GM18499 (cell line): ENCODE results near the gene PDE1C.

Source experiments
- ATAC-seq: cut with Tn5 transposase; IDR thresholded peaks from one replicate; pipeline ENCODE4 v1.9.1; 2021; ENCODE audit warnings: moderate number of reproducible peaks; ENCODE audit not compliant: insufficient read depth, unreplicated experiment

Gene PDE1C

DNA sequence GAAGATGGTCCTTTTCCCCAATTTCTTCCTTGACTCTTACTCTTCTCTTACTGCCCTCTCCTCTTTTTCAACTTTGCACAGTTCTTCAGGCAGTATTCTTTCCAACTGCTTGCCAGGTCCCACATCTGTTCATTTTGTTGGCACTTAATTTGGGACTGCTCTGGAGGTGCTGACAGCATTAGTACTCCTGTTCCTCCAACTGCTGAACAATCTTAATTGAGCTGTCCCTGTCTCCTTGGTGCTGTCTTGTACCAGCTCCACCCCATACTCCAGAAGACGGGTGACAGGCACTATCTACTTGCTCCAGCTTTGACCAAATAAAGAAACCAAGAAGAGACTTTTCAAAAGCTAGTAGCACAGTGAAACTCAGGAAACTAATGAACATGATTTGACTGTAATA is 160.0 kb downstream of the PDE1C start:
- ATAC-seq = no peak

GRCh38 chr7:31906479-31907171 is 163.6 kb downstream of the PDE1C start:
- ATAC-seq = no peak

DNA sequence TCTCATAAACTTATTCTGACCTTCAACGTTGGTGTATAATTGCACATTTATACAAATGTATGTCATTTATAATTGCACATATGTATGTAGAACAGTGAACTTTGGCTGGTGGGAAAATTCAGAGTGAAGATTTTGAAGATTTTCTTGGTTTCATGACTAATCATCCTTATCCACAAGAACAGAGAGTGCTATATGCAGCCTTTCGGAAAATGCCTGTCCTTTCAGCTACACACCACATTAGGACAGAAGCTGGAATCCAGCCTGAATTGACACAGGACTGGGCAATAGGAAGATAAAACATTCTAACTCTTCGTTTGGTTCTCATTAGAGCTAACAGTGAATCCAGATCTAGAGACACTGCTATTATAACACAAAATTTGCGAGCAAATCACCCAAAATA is 166.2 kb downstream of the PDE1C start:
- no peak for ATAC-seq

GRCh38 chr7:31899356-31899927 is 170.8 kb downstream of the PDE1C start:
- ATAC-seq = no peak

DNA sequence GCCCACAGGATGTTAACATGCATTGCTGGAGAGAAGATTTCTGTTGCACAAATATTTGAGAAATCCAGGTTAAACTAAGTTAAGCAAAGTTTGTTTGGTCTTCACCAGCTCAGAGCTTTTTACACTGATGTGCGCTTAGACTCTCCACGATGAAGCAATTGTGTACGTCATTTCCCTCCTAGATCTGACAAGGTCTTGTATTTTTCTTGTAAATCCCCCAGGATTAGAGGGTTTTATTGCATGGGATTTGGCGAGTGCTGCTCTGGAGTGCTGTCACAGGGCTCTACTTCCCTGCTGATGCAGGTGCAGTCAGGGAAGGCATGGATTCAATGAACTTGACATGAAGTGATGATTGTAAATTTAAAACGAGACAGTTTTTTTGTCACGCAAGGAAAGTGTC is 173.3 kb downstream of the PDE1C start:
- ATAC-seq = no peak

GRCh38 chr7:31894308-31894707 is 175.9 kb downstream of the PDE1C start:
- ATAC-seq = no peak

DNA sequence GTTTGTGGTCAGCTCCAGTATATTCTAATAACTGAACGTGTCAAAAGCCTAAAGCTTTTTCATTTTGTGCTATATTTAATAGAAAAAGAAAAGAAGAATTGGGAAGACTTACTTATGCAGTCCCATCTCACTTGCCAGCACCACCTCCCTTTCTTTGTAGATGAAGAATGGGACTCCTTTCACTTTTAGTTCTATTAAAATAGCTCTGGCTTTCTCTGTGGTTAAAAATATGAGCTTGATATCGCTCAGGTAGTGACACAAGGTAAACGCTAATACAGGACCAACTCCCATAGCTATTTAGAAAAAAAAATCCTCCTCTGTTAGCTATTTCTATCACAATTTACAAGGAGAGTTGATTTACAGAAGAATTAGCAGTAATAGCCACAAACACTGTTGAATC is 176.8 kb downstream of the PDE1C start:
- ATAC-seq = no peak

GRCh38 chr7:31892099-31892829 is 177.9 kb downstream of the PDE1C start:
- ATAC-seq = peak; percentile 84

DNA sequence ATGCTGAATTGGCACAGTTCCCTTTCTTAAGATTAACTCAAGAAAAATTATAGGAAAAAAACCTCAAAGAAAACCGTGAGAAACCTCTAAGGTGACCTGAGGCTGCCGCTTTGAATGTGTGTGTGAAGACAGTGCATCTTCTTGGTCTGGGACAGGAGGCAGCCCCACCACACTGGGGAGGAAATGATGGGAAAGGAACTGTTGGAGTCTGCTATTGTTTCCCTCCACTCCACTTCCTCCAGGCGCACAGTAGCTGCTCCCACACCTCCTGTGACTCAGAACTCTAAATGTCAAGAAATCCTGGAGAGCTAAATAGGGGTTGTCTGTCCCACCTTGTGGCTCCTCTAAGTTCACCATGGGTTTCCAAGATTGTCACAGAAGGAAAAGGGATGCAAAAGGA is 179.4 kb downstream of the PDE1C start:
- no peak for ATAC-seq

DNA sequence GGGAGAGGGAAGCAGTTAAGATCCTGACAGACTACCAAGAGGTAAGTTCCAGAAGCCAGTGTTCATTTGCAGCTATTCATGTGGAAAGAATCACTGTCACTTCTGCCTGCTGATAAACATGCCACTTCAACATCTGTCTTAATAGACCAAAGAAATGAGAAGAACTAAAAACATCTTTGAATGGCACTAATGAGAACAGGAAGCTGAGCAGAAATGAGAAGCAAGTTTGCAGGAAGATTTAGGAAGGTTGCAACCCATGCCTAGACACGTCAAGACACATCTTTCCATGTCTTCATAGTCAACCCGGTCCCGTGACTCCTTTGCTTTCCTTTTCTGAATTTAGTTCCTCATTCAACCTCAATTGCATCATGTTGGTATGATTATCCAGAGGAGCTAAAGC is 180.0 kb downstream of the PDE1C start:
- ATAC-seq = no peak

DNA sequence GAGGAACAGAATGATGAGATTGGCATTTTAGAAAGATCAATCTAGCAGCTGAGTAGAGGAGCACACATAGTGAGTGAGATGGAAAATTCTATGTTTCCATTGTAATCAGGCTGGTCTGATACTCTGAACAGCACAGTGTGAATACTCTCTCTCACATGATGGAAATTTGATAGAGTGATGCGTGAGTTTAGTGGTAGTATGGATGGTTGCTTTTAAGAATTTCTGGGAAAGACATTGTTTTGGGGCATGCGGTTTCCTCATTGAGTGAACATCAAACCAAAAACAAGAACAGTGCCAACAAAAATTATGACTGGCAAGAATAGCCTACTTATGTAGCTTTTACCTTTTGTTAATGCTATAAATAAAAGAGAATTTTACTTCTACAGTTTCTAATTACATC is 183.2 kb downstream of the PDE1C start:
- no peak for ATAC-seq

GRCh38 chr7:31885171-31885570 is 185.0 kb downstream of the PDE1C start:
- ATAC-seq = no peak

GRCh38 chr7:31883761-31884164 is 186.4 kb downstream of the PDE1C start:
- ATAC-seq = no peak

DNA sequence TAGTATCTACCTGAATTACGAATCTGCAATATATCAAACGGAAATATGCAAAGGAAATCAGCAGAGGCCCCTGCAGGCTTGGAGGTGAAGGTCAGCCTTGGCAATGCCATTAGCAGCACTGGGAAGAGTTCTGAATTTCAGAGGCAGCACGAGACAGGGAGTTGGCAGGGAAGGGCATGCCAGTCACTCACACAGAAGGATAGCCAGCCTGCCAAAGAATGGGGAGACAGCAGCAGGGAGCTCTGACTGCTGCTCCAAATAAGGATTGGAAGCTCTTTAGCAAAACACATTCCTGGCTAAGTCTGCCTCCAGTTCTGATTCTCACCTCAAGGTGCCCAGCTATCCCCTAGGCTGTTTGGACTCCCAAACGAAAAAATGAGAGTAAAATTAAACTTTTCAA is 188.0 kb downstream of the PDE1C start:
- no peak for ATAC-seq

GRCh38 chr7:31878875-31879274 is 191.3 kb downstream of the PDE1C start:
- ATAC-seq = no peak

GRCh38 chr7:31875424-31875823 is 194.8 kb downstream of the PDE1C start:
- ATAC-seq = no peak

- ATAC-seq = no peak
Observed at GRCh38 chr7:31874631-31875386, 195.4 kb downstream of the PDE1C start.

- no peak for ATAC-seq
Observed at GRCh38 chr7:31873816-31874597, 196.2 kb downstream of the PDE1C start.

DNA sequence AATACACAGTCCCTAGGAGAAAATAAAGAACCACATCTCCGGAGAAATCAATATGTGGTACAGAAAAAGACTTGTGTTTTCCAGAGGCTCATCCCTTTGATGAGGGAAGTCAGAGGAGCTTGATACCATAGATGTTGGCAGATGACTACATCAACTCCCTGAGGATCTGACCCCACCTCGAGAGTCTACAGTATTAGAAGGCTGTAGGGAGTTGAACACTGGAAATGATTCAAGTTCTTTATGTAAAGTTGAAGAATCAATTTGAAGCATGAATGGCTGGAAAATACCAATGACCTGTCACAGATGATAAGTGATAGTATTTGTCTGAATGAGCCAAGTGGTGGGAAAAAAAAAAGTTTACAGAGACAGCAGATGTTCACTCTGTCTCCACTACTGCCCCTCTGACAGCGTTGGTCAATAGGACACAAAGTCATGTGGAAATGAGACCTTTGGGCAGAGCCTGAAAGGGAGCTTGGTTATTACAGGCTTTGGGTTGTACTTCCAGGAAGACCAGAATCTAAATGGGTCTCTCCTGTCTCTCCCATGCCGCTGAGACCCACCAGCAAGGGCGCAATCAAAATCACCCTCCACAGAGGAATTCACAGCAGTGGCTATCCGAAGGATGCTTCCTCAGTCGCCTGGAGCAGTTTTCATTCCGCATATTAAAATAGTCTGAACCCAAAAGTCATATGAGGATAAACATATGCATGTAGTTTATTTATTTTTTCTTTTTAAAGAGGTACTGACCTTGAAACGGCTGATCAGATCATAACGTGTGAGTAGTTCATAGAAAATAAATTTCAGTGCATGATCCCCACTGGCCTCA is 197.4 kb downstream of the PDE1C start:
- no peak for ATAC-seq
